SK-N-SH (cell line): ENCODE measurements around the gene PDE4B. TPM values are rescaled to one million over a fixed set of nuclear protein-coding genes. Genes with fewer than 3 reads are reported as not detected.

Experiments used
- CTCF ChIA-PET: fragments of 300-600, 350-600 bp; formaldehyde crosslinking; extraction: SDS; loops from one replicate; lab custom pipeline; 2021; lab: Yijun Ruan, JAX
- POLR2A ChIA-PET: fragments of 350-600 bp; sonication (Branson Sonifier 250); formaldehyde crosslinking; extraction: SDS; loops from one replicate; lab custom pipeline; 2020; ENCODE audit warnings: antibody characterized with exemption, inconsistent platforms; lab: Yijun Ruan, JAX
- DNase-seq: peaks from one replicate; pipeline ENCODE4 v3.0.0; 2012
- H2AFZ ChIP-seq: fragments of 200-600 bp; sonication (generic); 2 replicates; pipeline ENCODE4 v1.8.1; 2016; ENCODE audit warnings: antibody characterized with exemption, mild to moderate bottlenecking, low read depth
- H3F3A ChIP-seq: fragments of 200-600 bp; sonication (generic); replicated peaks from 2 replicates; pipeline ENCODE3; 2016; ENCODE audit warnings: antibody characterized with exemption, mild to moderate bottlenecking; ENCODE audit not compliant: insufficient read depth
- H3K27ac ChIP-seq, 2 experiments: fragments of 200-500 bp in 1 of 2; fragments of 200-600 bp in 1 of 2; sonication (Bioruptor generic) in 1 of 2; sonication (generic), shearing (Covaris generic) in 1 of 2; 2 replicates each; pipeline versions ENCODE4 v1.5.1 to v1.6.1; 2014 to 2016; ENCODE audit warnings: low read depth in 2 of 2, inconsistent platforms in 1 of 2, low read length in 1 of 2, mild to moderate bottlenecking in 1 of 2, mixed read lengths in 1 of 2
- H3K27me3 ChIP-seq: fragments of 200-600 bp; sonication (generic), shearing (Covaris generic); 2 replicates; pipeline ENCODE4 v1.6.1; 2016; ENCODE audit warnings: mixed run types; ENCODE audit not compliant: insufficient read depth
- H3K36me3 ChIP-seq, 2 experiments: fragments of 200-500 bp in 1 of 2; fragments of 200-600 bp in 1 of 2; sonication (Bioruptor generic) in 1 of 2; sonication (generic) in 1 of 2; replicated peaks in 1 of 2; 2 replicates each; pipeline versions ENCODE3 to v1.5.1; 2014 to 2016; ENCODE audit warnings: low read length in 1 of 2, mild to moderate bottlenecking in 1 of 2; ENCODE audit not compliant: insufficient read depth in 2 of 2, control insufficient read depth in 1 of 2
- H3K4me1 ChIP-seq, 2 experiments: fragments of 200-500 bp in 1 of 2; fragments of 200-600 bp in 1 of 2; sonication (Bioruptor generic) in 1 of 2; sonication (generic), shearing (Covaris generic) in 1 of 2; 2 replicates each; pipeline versions ENCODE4 v1.5.1 to v1.6.1; 2014 to 2016; ENCODE audit warnings: low read depth in 1 of 2, low read length in 1 of 2, mixed run types in 1 of 2; ENCODE audit not compliant: insufficient read depth in 2 of 2, control insufficient read depth in 1 of 2
- H3K4me2 ChIP-seq: fragments of 200-600 bp; sonication (generic), shearing (Covaris generic); 2 replicates; pipeline ENCODE4 v1.6.1; 2017; ENCODE audit warnings: mixed run types
- H3K4me3 ChIP-seq, 2 experiments: fragments of 200-500 bp in 1 of 2; fragments of 200-600 bp in 1 of 2; sonication (Bioruptor generic) in 1 of 2; sonication (generic), shearing (Covaris generic) in 1 of 2; 2 replicates each; pipeline versions ENCODE4 v1.5.1 to v1.8.1; 2014 to 2016; ENCODE audit warnings: low read depth in 2 of 2, inconsistent platforms in 1 of 2, low read length in 1 of 2, mild to moderate bottlenecking in 1 of 2, mixed read lengths in 1 of 2, moderate library complexity in 1 of 2
- H3K79me2 ChIP-seq: fragments of 200-600 bp; sonication (generic); 2 replicates; pipeline ENCODE4 v1.8.1; 2017; ENCODE audit warnings: mild to moderate bottlenecking; ENCODE audit not compliant: insufficient read depth
- H3K9ac ChIP-seq: fragments of 200-600 bp; sonication (generic); 2 replicates; pipeline ENCODE4 v1.6.1; 2017; ENCODE audit warnings: mixed run types
- H3K9me2 ChIP-seq: fragments of 200-600 bp; sonication (generic); 2 replicates; pipeline ENCODE4 v1.6.1; 2017; ENCODE audit warnings: mixed run types
- H3K9me3 ChIP-seq: fragments of 200-600 bp; sonication (generic); 2 replicates; pipeline ENCODE4 v1.6.1; 2017; ENCODE audit warnings: mixed run types, mild to moderate bottlenecking, moderate library complexity
- H4K20me1 ChIP-seq: fragments of 200-600 bp; sonication (generic); 2 replicates; pipeline ENCODE4 v1.6.1; 2017; ENCODE audit warnings: mild to moderate bottlenecking, mixed run types; ENCODE audit not compliant: insufficient read depth
- CTCF ChIP-seq: fragments of 200-600 bp; sonication (generic); IDR thresholded peaks from 2 replicates; pipeline ENCODE4 v1.6.1; 2017; ENCODE audit warnings: antibody characterized with exemption, mild to moderate bottlenecking, moderate library complexity
- ELF1 ChIP-seq: IDR thresholded peaks from 2 replicates; pipeline ENCODE4 v1.4.0; 2012
- EP300 ChIP-seq, 2 experiments: IDR thresholded peaks; 2 replicates each; pipeline versions ENCODE4 v1.4.0 to v1.6.1; 2012; ENCODE audit warnings: borderline replicate concordance in 1 of 2, low read depth in 1 of 2, low read length in 1 of 2
- EZH2phosphoT487 ChIP-seq: fragments of 200-600 bp; sonication (generic); IDR thresholded peaks from 2 replicates; pipeline ENCODE4 v1.6.1; 2017; ENCODE audit warnings: low read depth, mixed run types, mild to moderate bottlenecking, antibody characterized with exemption, moderate library complexity, borderline replicate concordance
- FOSL2 ChIP-seq: IDR thresholded peaks from 2 replicates; pipeline ENCODE4 v1.4.0; 2012; ENCODE audit warnings: low read depth, mild to moderate bottlenecking, moderate library complexity, borderline replicate concordance
- GATA2 ChIP-seq: sonication (generic); formaldehyde crosslinking; IDR thresholded peaks from 2 replicates; pipeline ENCODE4 v1.5.0; 2020; ENCODE audit warnings: mild to moderate bottlenecking, missing genetic modification reagents
- JUND ChIP-seq: IDR thresholded peaks from 2 replicates; pipeline ENCODE4 v1.4.0; 2012
- MXI1 ChIP-seq: IDR thresholded peaks from 2 replicates; pipeline ENCODE4 v1.6.1; 2012; ENCODE audit warnings: mild to moderate bottlenecking, low read depth, low read length, improper control_type of control experiment
- NFIC ChIP-seq: IDR thresholded peaks from 2 replicates; pipeline ENCODE4 v1.4.0; 2012; ENCODE audit warnings: borderline replicate concordance
- PBX3 ChIP-seq: IDR thresholded peaks from 2 replicates; pipeline ENCODE4; 2012
- REST ChIP-seq: IDR thresholded peaks from 2 replicates; pipeline ENCODE4 v1.6.1; 2012; ENCODE audit warnings: mild to moderate bottlenecking, low read depth, low read length, moderate library complexity
- RFX5 ChIP-seq: IDR thresholded peaks from 2 replicates; pipeline ENCODE4 v1.6.1; 2012; ENCODE audit warnings: mild to moderate bottlenecking, improper control_type of control experiment, low read length
- RXRA ChIP-seq: IDR thresholded peaks from 2 replicates; pipeline ENCODE4 v1.4.0; 2012; ENCODE audit warnings: low read depth, mild to moderate bottlenecking, borderline replicate concordance
- SIN3A ChIP-seq: IDR thresholded peaks from 2 replicates; pipeline ENCODE4 v1.6.1; 2012; ENCODE audit warnings: low read depth, mild to moderate bottlenecking, low read length, moderate library complexity, borderline replicate concordance
- SMC3 ChIP-seq: IDR thresholded peaks from 2 replicates; pipeline ENCODE4 v1.6.1; 2012; ENCODE audit warnings: low read depth, low read length, improper control_type of control experiment
- ZBTB33 ChIP-seq: IDR thresholded peaks from 2 replicates; pipeline ENCODE4 v1.4.0; 2012; ENCODE audit warnings: low read depth, borderline replicate concordance
- WGBS: methylation state at CpG from one replicate; pipeline ENCODE4 v1.1.6; 2017; ENCODE audit warnings: low lambda C conversion rate; 5-methylcytosine and 5-hydroxymethylcytosine counted together
- polyA plus RNA-seq, 3 experiments: library from polyadenylated mRNA; depleted of rRNA; stranded (reverse); fragments of >200 nt; gene quantifications; 2 replicates each; pipeline ENCODE4 v1.2.3, GENCODE V29; 2012

Gene PDE4B
- polyA plus RNA-seq, 1 of the 3 experiments (the other 2 are of a cell fraction) = 1.9 TPM

- no peaks in the 10 kb centered on the region for H3K36me3 ChIP-seq
- H3K9me2 ChIP-seq = no peaks in the 10 kb centered on the region
- DNase-seq = no peak
- H3K4me3 ChIP-seq = no peak overlapping the region
- ChIA-PET POLR2A (no interaction called here), CTCF (interaction anchor here (0.9 to 2.1 kb wide), 4 partner anchors 10 to 61 kb away, joined by 3 to 5 read pairs (median 4); no protein-coding TSS in a partner anchor)
- H4K20me1 ChIP-seq = no peaks in the 10 kb centered on the region
- H3K79me2 ChIP-seq = no peaks in the 10 kb centered on the region
- no peaks in the 10 kb centered on the region for H3K27me3 ChIP-seq
- H3F3A ChIP-seq = no peaks in the 10 kb centered on the region
- no peak overlapping the region for H3K9ac ChIP-seq
- no peaks in the 10 kb centered on the region for H3K9me3 ChIP-seq
- no peak overlapping the region for H3K4me2 ChIP-seq
- peaks cover 0 to 2% of the 10 kb centered on the region in 2 experiments; a peak in 2 of 4 replicates for H3K4me1 ChIP-seq
- TF ChIP-seq EP300 (IDR thresholded peaks at IDR 0.05; ENCODE audit: borderline replicate concordance in 1 of 2, low read depth in 1 of 2, low read length in 1 of 2) = no peak
- no peak for TF ChIP-seq ZBTB33
- TF ChIP-seq REST = no peak
- TF ChIP-seq NFIC = no peak
- TF ChIP-seq FOSL2 = no peak
- no peak for TF ChIP-seq JUND
- no peak for TF ChIP-seq RFX5
- no peak for TF ChIP-seq SMC3
- no peak for TF ChIP-seq RXRA
- TF ChIP-seq ELF1 = no peak
- no peak for TF ChIP-seq EZH2phosphoT487
- TF ChIP-seq CTCF = no peak
- TF ChIP-seq GATA2 (CRISPR knock-in tag) = no peak
- no peak for TF ChIP-seq SIN3A
- no peak for TF ChIP-seq MXI1
- TF ChIP-seq PBX3 = no peak
- 100% methylated on average over 1 of the region's 1 CpG for WGBS
- H3K27ac ChIP-seq = no peak overlapping the region
- H2AFZ ChIP-seq = no peak overlapping the region
Measured at GRCh38 chr1:66341446-66342089, 548.9 kb downstream of the PDE4B start.
